SK-N-DZ (cell line): ENCODE measurements around the gene ADIRF. TPM values are rescaled to one million over a fixed set of nuclear protein-coding genes. Genes with fewer than 3 reads are reported as not detected.
"Not testable (repeated sequence)": the region's sequence is repeated elsewhere in the genome, so short reads cannot be mapped to it uniquely, and the experiment has no call there.

ENCODE experiments used
- DNase-seq: peaks from one replicate; pipeline ENCODE4 v3.0.0-alpha.2; 2015; ENCODE audit warnings: low spot score
- polyA plus RNA-seq, 2 experiments: library from polyadenylated mRNA; depleted of rRNA; stranded (reverse); fragments of >200 nt; gene quantifications; 2 replicates each; pipeline ENCODE4 v1.2.3, GENCODE V29; 2014

ADIRF gene
- not detected in 2 replicates for polyA plus RNA-seq (2014; cell fraction: cytosol; rRNA removed)
- polyA plus RNA-seq (2014; cell fraction: nucleus; rRNA removed) = not detected in 2 replicates

- DNase-seq = no peak
Observed at GRCh38 chr10:86968271-86968993, at the start of gene ADIRF. Gene ADIRF (plus strand): TSS chr10:86968482. CDS start chr10:86968545, 63 bp downstream.

GRCh38 chr10:86922553-86922961 lies 45.7 kb upstream of the ADIRF start:
- DNase-seq = no peak

GRCh38 chr10:86929468-86930380 lies 38.6 kb upstream of the ADIRF start:
- no peak for DNase-seq

GRCh38 chr10:86931872-86932271 lies 36.4 kb upstream of the ADIRF start:
- no peak for DNase-seq

GRCh38 chr10:86932674-86933073 lies 35.6 kb upstream of the ADIRF start:
- DNase-seq = no peak

GRCh38 chr10:86934162-86934711 lies 34.0 kb upstream of the ADIRF start:
- DNase-seq = not testable (repeated sequence)

- no peak for DNase-seq
Observed at GRCh38 chr10:86936661-86937501, 31.4 kb upstream of the ADIRF start.

- DNase-seq = no peak
Observed at GRCh38 chr10:86937502-86938154, 30.7 kb upstream of the ADIRF start.

GRCh38 chr10:86938260-86938659 lies 30.0 kb upstream of the ADIRF start:
- no peak for DNase-seq

GRCh38 chr10:86940076-86940475 lies 28.2 kb upstream of the ADIRF start:
- not testable (repeated sequence) for DNase-seq

- no peak for DNase-seq
Observed at GRCh38 chr10:86940677-86941076, 27.6 kb upstream of the ADIRF start.

- DNase-seq = no peak
Observed at GRCh38 chr10:86941426-86941825, 26.9 kb upstream of the ADIRF start.

- no peak for DNase-seq
Observed at GRCh38 chr10:86941991-86942421, 26.3 kb upstream of the ADIRF start.

GRCh38 chr10:86942441-86943315 lies 25.6 kb upstream of the ADIRF start:
- DNase-seq = no peak

GRCh38 chr10:86943316-86944030 lies 24.8 kb upstream of the ADIRF start:
- DNase-seq = no peak

GRCh38 chr10:86944031-86944419 lies 24.3 kb upstream of the ADIRF start:
- no peak for DNase-seq

GRCh38 chr10:86944471-86944870 lies 23.8 kb upstream of the ADIRF start:
- no peak for DNase-seq

GRCh38 chr10:86944907-86945306 lies 23.4 kb upstream of the ADIRF start:
- no peak for DNase-seq
